IMR-90 (cell line): ENCODE data around the gene TBC1D1. TPM values are rescaled to one million over a fixed set of nuclear protein-coding genes. Genes with fewer than 3 reads are reported as not detected.

Experiments used
- ATAC-seq: fragments of 200-7000 bp; cut with Tn5 transposase; 2 replicates; pipeline ENCODE4 v1.9.1; 2020; ENCODE audit warnings: low read depth, mild to moderate bottlenecking, moderate library complexity
- BruUV-seq: library from RNA; stranded (reverse); fragments of 400-500 nt; replicated peaks from 2 replicates; lab custom pipeline; 2021; lab: Mats Ljungman, UMichigan
- CTCF ChIA-PET: fragments of 300-600 bp; formaldehyde crosslinking; extraction: SDS; loops from one replicate; lab custom pipeline; 2021; ENCODE audit warnings: antibody characterized with exemption; lab: Yijun Ruan, JAX
- POLR2A ChIA-PET: fragments of 300-600 bp; sonication (Branson Sonifier 250); formaldehyde crosslinking; loops from one replicate; lab custom pipeline; 2022; ENCODE audit warnings: antibody characterized with exemption; ENCODE audit not compliant: unreplicated experiment; lab: Charles Lee
- DNase-seq: peaks from one replicate; pipeline ENCODE4 v3.0.0; 2013
- H2AFZ ChIP-seq: replicated peaks from 2 replicates; pipeline ENCODE3; 2013; ENCODE audit warnings: low read length, mild to moderate bottlenecking; ENCODE audit not compliant: poor library complexity
- H2AK5ac ChIP-seq: 2 replicates; pipeline ENCODE4 v1.6.1; 2013; ENCODE audit warnings: low read depth, low read length, inconsistent platforms
- H2AK9ac ChIP-seq: replicated peaks from 2 replicates; pipeline ENCODE3; 2013; ENCODE audit warnings: mild to moderate bottlenecking, low read depth, low read length, moderate library complexity; ENCODE audit not compliant: poor library complexity
- H2BK120ac ChIP-seq: 2 replicates; pipeline ENCODE4 v1.6.1; 2013; ENCODE audit warnings: low read depth, low read length, inconsistent platforms
- H2BK15ac ChIP-seq: 3 replicates; pipeline ENCODE4 v1.6.1; 2013; ENCODE audit warnings: low read depth, low read length, inconsistent platforms
- H2BK20ac ChIP-seq: 2 replicates; pipeline ENCODE4 v1.6.1; 2013; ENCODE audit warnings: low read depth, mild to moderate bottlenecking, inconsistent platforms, low read length, moderate library complexity
- H2BK5ac ChIP-seq: 2 replicates; pipeline ENCODE4 v1.6.1; 2013; ENCODE audit warnings: mild to moderate bottlenecking, low read depth, low read length, inconsistent platforms; ENCODE audit not compliant: poor library complexity, severe bottlenecking
- H3K14ac ChIP-seq: replicated peaks from 2 replicates; pipeline ENCODE4 v1.6.1; 2013; ENCODE audit warnings: low read depth, low read length, inconsistent platforms
- H3K18ac ChIP-seq: 2 replicates; pipeline ENCODE4 v1.6.1; 2013; ENCODE audit warnings: low read depth, low read length, control low read depth
- H3K23ac ChIP-seq: 2 replicates; pipeline ENCODE4 v1.6.1; 2013; ENCODE audit warnings: low read depth, low read length, inconsistent platforms
- H3K27ac ChIP-seq: 2 replicates; pipeline ENCODE4 v1.5.1; 2013; ENCODE audit warnings: mild to moderate bottlenecking, control low read depth, low read length; ENCODE audit not compliant: insufficient read depth
- H3K27me3 ChIP-seq: 2 replicates; pipeline ENCODE4 v1.6.1; 2013; ENCODE audit warnings: low read length; ENCODE audit not compliant: control insufficient read depth, insufficient read depth
- H3K36me3 ChIP-seq: 2 replicates; pipeline ENCODE4 v1.6.1; 2013; ENCODE audit warnings: low read length, mixed read lengths; ENCODE audit not compliant: control insufficient read depth, insufficient read depth
- H3K4ac ChIP-seq: 2 replicates; pipeline ENCODE4 v1.6.1; 2013; ENCODE audit warnings: low read depth, low read length, inconsistent platforms
- H3K4me1 ChIP-seq: 2 replicates; pipeline ENCODE4 v1.6.1; 2013; ENCODE audit warnings: low read length, mixed read lengths; ENCODE audit not compliant: control insufficient read depth, insufficient read depth
- H3K4me2 ChIP-seq: 2 replicates; pipeline ENCODE4 v1.6.1; 2013; ENCODE audit warnings: low read depth, mild to moderate bottlenecking, control low read depth, low read length, moderate library complexity
- H3K4me3 ChIP-seq: 2 replicates; pipeline ENCODE4 v1.5.1; 2013; ENCODE audit warnings: low read depth, mild to moderate bottlenecking, control low read depth, low read length, moderate library complexity; ENCODE audit not compliant: insufficient read depth
- H3K56ac ChIP-seq: 2 replicates; pipeline ENCODE4 v1.6.1; 2013; ENCODE audit warnings: low read length, inconsistent platforms; ENCODE audit not compliant: insufficient read depth; ENCODE audit errors: extremely low read depth
- H3K79me1 ChIP-seq, 2 experiments: 2 replicates each; pipeline ENCODE4 v1.6.1; 2013; ENCODE audit warnings: low read length in 2 of 2, inconsistent platforms in 1 of 2, low read depth in 1 of 2
- H3K9ac ChIP-seq: 2 replicates; pipeline ENCODE4 v1.6.1; 2013; ENCODE audit warnings: low read depth, low read length, control low read depth
- H3K9me1 ChIP-seq: 2 replicates; pipeline ENCODE4 v1.6.1; 2013; ENCODE audit warnings: low read length, inconsistent platforms; ENCODE audit not compliant: insufficient read depth
- H3K9me3 ChIP-seq: 2 replicates; pipeline ENCODE4 v1.6.1; 2013; ENCODE audit warnings: low read length; ENCODE audit not compliant: control insufficient read depth, insufficient read depth
- H4K20me1 ChIP-seq: 2 replicates; pipeline ENCODE4 v1.6.1; 2013; ENCODE audit warnings: low read length, inconsistent platforms; ENCODE audit not compliant: insufficient read depth
- H4K5ac ChIP-seq: 2 replicates; pipeline ENCODE4 v1.6.1; 2013; ENCODE audit warnings: mild to moderate bottlenecking, low read depth, low read length, control low read depth
- H4K8ac ChIP-seq, 2 experiments: 2 replicates each; pipeline ENCODE4 v1.6.1; 2013; ENCODE audit warnings: low read depth in 2 of 2, low read length in 2 of 2, control low read depth in 1 of 2, inconsistent platforms in 1 of 2
- H4K91ac ChIP-seq: 2 replicates; pipeline ENCODE4 v1.6.1; 2013; ENCODE audit warnings: low read depth, low read length, inconsistent platforms; ENCODE audit not compliant: insufficient read depth
- BHLHE40 ChIP-seq: fragments of 150-350 bp; IDR thresholded peaks from 2 replicates; pipeline ENCODE4 v1.6.1; 2016; ENCODE audit warnings: mild to moderate bottlenecking, low read depth, low read length
- CEBPB ChIP-seq: IDR thresholded peaks from 2 replicates; pipeline ENCODE4 v1.6.1; 2012; ENCODE audit warnings: low read depth, low read length, improper control_type of control experiment
- CTCF ChIP-seq: conservative IDR thresholded peaks from 2 replicates; pipeline ENCODE4 v1.5.1; 2012; ENCODE audit warnings: mild to moderate bottlenecking, low read depth, low read length, improper control_type of control experiment
- FOS ChIP-seq: fragments of 150-350 bp; IDR thresholded peaks from 2 replicates; pipeline ENCODE4 v1.6.1; 2016; ENCODE audit warnings: low read depth, low read length
- MAZ ChIP-seq: IDR thresholded peaks from 2 replicates; pipeline ENCODE4 v1.6.1; 2012; ENCODE audit warnings: low read depth, mild to moderate bottlenecking, low read length, improper control_type of control experiment, moderate library complexity, borderline replicate concordance
- POLR2A ChIP-seq: IDR thresholded peaks from 2 replicates; pipeline ENCODE4 v1.6.1; 2012; ENCODE audit warnings: mild to moderate bottlenecking, low read depth, low read length
- USF2 ChIP-seq: fragments of 150-350 bp; IDR thresholded peaks from 2 replicates; pipeline ENCODE4 v1.6.1; 2017; ENCODE audit warnings: mild to moderate bottlenecking, antibody characterized with exemption, low read length, low read depth
- WGBS, 2 experiments: methylation state at CpG; one replicate each; pipeline versions ENCODE4 v1.1.5 to v1.1.7; 2013; ENCODE audit warnings: missing lambda C conversion rate in 2 of 2; ENCODE audit not compliant: insufficient read length in 1 of 2; ENCODE audit errors: extremely low coverage in 2 of 2; 5-methylcytosine and 5-hydroxymethylcytosine counted together
- dilution Hi-C: fragments of 300-500 bp; cut with HindIII; formaldehyde crosslinking; loops from one replicate; pipeline ENCODE4 v1.14.3; 2018; ENCODE audit warnings: low sequenced_read_pairs; ENCODE audit not compliant: unreplicated experiment
- in situ Hi-C: fragments of 300-500 bp; cut with MboI; formaldehyde crosslinking; loops from 3 replicates; pipeline ENCODE4 v1.14.3; 2019; ENCODE audit warnings: low sequenced_read_pairs, inconsistent platforms, mixed read lengths
- intact Hi-C: fragments of 100-400 bp; cut with micrococcal nuclease; formaldehyde crosslinking; loops from 2 replicates; pipeline ENCODE4 v1.10.0; 2022
- polyA plus RNA-seq, 3 experiments: library from polyadenylated mRNA; depleted of rRNA; stranded (reverse); fragments of >200 nt; gene quantifications; 2 replicates each; pipeline ENCODE4 v1.2.3, GENCODE V29; 2012; ENCODE audit warnings: low replicate concordance in 1 of 3
- total RNA-seq: library from RNA; depleted of rRNA; stranded (reverse); fragments of >200 nt; gene quantifications from 2 replicates; pipeline ENCODE4 v1.2.3, GENCODE V29; 2012

TBC1D1 gene
- total and polyA plus RNA-seq, 2 of the 4 experiments (the other 2 are of a cell fraction): 42.4 to 104 TPM

- no peak overlapping the region for H2BK20ac ChIP-seq
- BruUV-seq: no TSS peak
- dilution Hi-C loops (no loop called here), intact Hi-C loops (no loop called here), in situ Hi-C loops (no loop called here)
- ChIA-PET POLR2A (no interaction called here), CTCF (no interaction called here)
- H3K4me2 ChIP-seq: no peak overlapping the region
- no peaks in the 10 kb centered on the region for H4K20me1 ChIP-seq
- H3K18ac ChIP-seq: no peak overlapping the region
- peaks cover 42% of the 10 kb centered on the region for H3K27me3 ChIP-seq
- no peak overlapping the region for H3K14ac ChIP-seq
- no peak overlapping the region for H2BK5ac ChIP-seq
- WGBS, 2 experiments: 77% methylated on average over 3 of the region's 4 CpGs; no CpG with 5 or more reads in 1 of the 2 experiments
- H3K4me3 ChIP-seq: no peak overlapping the region
- no peaks in the 10 kb centered on the region for H3K9me1 ChIP-seq
- no peak overlapping the region for H2BK15ac ChIP-seq
- DNase-seq (no peak), ATAC-seq (no peak)
- no peaks in the 10 kb centered on the region for H3K9me3 ChIP-seq
- no peak overlapping the region for H4K91ac ChIP-seq
- no peak overlapping the region for H2AFZ ChIP-seq
- H3K9ac ChIP-seq: no peak overlapping the region
- TF ChIP-seq MAZ (no peak), CEBPB (no peak), BHLHE40 (no peak), CTCF (no peak), USF2 (no peak), POLR2A (no peak), FOS (no peak)
- H4K8ac ChIP-seq: no peak overlapping the region
- no peak overlapping the region for H2AK9ac ChIP-seq
- no peaks in the 10 kb centered on the region for H3K79me1 ChIP-seq
- H2AK5ac ChIP-seq: no peak overlapping the region
- no peaks in the 10 kb centered on the region for H3K36me3 ChIP-seq
- H2BK120ac ChIP-seq: no peak overlapping the region
- H3K56ac ChIP-seq: no peak overlapping the region
- no peak overlapping the region for H3K23ac ChIP-seq
- H4K5ac ChIP-seq: no peak overlapping the region
- H3K4ac ChIP-seq: no peak overlapping the region
- H3K4me1 ChIP-seq: no peaks in the 10 kb centered on the region
- no peak overlapping the region for H3K27ac ChIP-seq
These were observed 44.1 kb downstream of the TBC1D1 start for GRCh38 chr4:37935026-37935425.
